ENCODE data around the gene TMEM219. TPM values are rescaled to one million over a fixed set of nuclear protein-coding genes. Genes with fewer than 3 reads are reported as not detected.

The TMEM219 gene, protein sequence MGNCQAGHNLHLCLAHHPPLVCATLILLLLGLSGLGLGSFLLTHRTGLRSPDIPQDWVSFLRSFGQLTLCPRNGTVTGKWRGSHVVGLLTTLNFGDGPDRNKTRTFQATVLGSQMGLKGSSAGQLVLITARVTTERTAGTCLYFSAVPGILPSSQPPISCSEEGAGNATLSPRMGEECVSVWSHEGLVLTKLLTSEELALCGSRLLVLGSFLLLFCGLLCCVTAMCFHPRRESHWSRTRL
- 100 to 1,000 TPM; 118 to 143 (median 130) TPM for total RNA-seq

DNA sequence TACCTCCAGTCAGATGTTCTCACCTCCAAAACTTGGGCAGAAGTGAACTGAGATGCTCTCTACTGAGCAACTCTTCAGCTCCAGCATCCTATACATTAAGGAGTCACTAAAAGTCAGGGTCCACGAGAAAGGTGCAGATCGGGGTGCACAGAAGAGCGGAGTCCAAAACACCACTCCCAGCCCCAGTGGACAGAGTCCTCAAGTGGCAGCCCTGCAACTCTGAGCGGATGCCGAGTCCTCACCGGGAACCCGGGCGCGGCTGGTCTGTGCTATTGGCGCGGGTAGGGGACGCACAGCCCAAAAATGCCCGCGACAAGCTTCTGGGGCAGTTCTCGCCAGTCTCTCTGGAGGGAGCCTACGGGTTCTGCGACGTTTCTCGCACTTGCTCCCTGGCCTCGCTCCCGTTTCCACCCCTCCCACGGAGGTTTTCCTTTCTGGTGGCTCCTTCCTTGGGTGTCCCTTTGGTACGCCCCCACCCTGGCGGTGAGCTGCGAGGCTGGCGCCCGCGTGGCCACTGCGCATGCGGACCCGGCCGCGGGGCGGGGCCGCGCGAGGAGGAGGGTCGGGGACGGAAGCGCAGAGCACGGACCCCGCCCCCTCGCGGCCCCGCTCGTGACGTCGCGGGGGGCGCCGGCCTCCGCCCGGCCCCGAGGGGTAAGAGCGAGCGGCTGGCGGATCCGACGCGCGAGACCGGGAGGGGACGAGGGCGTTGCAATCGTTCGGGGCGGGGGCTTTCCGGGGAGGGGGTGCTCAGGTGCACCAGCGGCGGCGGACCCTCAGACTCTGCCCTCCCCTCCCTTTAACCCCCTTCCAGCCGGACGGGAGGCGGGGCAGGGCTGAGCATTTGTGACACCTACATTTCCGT, at the start of gene TMEM219:
Gene TMEM219 (plus strand): TSS at position 601 of the 865 bp plus-strand sequence. CDS start 1,065 bp downstream, outside the sequence.
- WGBS, 2 donors = 1% methylated on average over 53 to 57 of the region's 75 CpGs
- intact Hi-C loops (cut with DNase I; ENCODE audit: low total_unique reads) = loop anchor here (5.0 kb wide), 1 partner anchor 101 kb away; no protein-coding TSS in a partner anchor
- H3K4me3 ChIP-seq (ENCODE audit: low read depth, poor library complexity, severe bottlenecking) = peak within 1 kb of the TSS; percentile 28
- peak; percentile 84 to 97 for DNase-seq (ENCODE audit: low spot score in 2 of 2)
- TF ChIP-seq, protein P1, sequence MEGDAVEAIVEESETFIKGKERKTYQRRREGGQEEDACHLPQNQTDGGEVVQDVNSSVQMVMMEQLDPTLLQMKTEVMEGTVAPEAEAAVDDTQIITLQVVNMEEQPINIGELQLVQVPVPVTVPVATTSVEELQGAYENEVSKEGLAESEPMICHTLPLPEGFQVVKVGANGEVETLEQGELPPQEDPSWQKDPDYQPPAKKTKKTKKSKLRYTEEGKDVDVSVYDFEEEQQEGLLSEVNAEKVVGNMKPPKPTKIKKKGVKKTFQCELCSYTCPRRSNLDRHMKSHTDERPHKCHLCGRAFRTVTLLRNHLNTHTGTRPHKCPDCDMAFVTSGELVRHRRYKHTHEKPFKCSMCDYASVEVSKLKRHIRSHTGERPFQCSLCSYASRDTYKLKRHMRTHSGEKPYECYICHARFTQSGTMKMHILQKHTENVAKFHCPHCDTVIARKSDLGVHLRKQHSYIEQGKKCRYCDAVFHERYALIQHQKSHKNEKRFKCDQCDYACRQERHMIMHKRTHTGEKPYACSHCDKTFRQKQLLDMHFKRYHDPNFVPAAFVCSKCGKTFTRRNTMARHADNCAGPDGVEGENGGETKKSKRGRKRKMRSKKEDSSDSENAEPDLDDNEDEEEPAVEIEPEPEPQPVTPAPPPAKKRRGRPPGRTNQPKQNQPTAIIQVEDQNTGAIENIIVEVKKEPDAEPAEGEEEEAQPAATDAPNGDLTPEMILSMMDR (IDR thresholded peaks at IDR 0.05) = no peak

DNA sequence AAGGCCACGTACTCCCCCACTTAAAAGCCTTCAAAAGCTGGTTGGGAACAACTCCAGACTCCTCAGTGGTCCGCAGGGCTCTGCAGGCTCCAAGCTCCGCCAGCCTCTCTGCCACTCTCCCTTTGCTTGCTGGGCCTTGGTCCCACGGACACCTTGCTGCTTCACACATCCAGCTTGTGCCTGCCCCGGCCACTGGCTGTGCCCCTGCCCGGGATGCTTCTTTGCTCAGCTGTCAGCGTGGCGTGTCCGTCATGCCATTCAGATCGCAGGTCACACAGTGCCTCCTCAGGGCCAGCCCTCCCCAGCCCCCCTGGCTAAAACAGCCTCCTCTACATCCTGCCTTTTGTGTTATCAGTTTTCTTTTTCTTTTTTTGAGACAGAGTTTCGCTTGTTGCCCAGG, 49.8 kb upstream of the TMEM219 start:
- WGBS, 2 donors = 88 to 90% methylated on average over 11 of the region's 11 CpGs
- H3K4me3 ChIP-seq (ENCODE audit: low read depth, poor library complexity, severe bottlenecking) = no peak overlapping the region
- TF ChIP-seq POLR2A (IDR thresholded peaks at IDR 0.05) = no peak
- TF ChIP-seq, protein P1 (IDR thresholded peaks at IDR 0.05) = no peak
- no peak for DNase-seq (ENCODE audit: low spot score in 2 of 2)
- intact Hi-C loops (cut with DNase I; ENCODE audit: low total_unique reads) = no loop called here

DNA sequence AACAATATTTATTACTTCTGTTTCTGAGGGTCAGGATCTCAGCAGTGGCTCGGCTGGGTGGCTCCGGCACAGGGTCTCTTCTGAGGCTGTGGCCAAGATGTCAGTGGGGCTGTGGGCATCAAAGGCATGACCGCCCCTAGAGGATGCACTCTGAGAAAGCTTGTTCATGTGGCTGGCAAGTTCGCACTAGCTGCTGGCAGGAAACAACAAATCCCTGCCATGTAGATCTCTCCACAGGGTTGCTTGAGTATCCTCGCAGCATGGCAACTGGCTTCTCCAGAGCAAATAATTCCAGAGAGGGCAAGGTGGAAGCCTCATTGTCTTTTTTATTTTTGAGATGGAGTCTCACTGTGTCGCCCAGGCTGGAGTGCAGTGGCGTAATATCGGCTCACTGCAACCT, 48.4 kb upstream of the TMEM219 start:
- no peak for DNase-seq (ENCODE audit: low spot score in 2 of 2)
- TF ChIP-seq, protein P1 (IDR thresholded peaks at IDR 0.05) = no peak
- TF ChIP-seq POLR2A (IDR thresholded peaks at IDR 0.05) = no peak
- intact Hi-C loops (cut with DNase I; ENCODE audit: low total_unique reads) = no loop called here
- 97% methylated on average over 8 of the region's 8 CpGs for WGBS, 2 donors
- no peak overlapping the region for H3K4me3 ChIP-seq (ENCODE audit: low read depth, poor library complexity, severe bottlenecking)

DNA sequence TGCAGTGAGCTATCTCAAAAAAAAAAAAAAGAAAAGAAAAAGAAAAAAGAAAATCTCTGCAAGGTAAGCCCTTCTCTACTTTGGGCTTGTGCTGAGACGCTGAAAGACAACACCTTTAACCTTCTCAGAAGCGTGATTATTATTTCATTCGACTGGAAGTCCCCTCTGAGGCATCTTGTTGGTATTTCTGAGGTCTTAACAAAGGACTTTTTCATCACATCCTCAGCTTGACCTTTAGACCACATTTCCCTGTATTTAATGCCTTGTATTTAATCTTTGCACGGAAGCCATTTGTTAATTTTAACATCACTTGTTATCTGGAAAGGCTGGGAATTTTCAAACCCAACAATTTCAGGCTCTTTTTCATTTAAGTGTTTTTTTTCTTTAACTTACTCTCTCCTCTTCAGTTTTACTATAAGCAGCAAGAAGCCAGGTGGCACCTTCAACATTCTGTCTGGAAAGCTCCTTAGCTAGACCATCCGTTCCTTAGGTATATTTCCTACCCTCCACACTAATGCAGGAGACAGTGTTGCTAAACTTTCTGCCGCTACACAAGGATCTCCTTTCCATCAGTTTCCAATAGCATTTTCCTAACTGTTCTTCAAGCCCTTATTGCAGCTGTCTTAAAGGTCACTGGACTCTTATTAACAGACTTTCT, 46.2 kb upstream of the TMEM219 start:
- H3K4me3 ChIP-seq (ENCODE audit: low read depth, poor library complexity, severe bottlenecking) = no peak overlapping the region
- DNase-seq (ENCODE audit: low spot score in 2 of 2) = no peak
- 78 to 81% methylated on average over 6 of the region's 6 CpGs for WGBS, 2 donors
- TF ChIP-seq, protein P1 (IDR thresholded peaks at IDR 0.05) = no peak
- no peak for TF ChIP-seq POLR2A (IDR thresholded peaks at IDR 0.05)
- intact Hi-C loops (cut with DNase I; ENCODE audit: low total_unique reads) = no loop called here

DNA sequence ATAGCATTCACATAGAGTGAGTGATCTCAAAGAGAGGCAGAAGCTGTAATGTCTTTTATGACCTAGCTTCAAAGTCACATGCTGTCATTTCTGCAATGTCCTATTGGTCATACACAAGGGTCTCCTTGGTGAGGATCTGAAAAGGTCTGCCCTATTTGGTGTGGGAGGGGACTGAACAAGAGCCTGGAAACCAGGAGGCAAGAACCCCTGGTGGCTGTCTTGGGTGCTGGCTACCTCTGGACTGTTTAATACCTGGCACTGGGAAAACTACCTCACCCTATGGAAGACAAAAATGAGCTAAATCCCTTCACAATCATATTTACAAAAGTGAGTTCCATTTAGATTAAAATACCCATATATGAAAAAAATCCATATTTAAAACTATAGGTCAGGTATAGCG, 44.9 kb upstream of the TMEM219 start:
- intact Hi-C loops (cut with DNase I; ENCODE audit: low total_unique reads) = no loop called here
- no peak overlapping the region for H3K4me3 ChIP-seq (ENCODE audit: low read depth, poor library complexity, severe bottlenecking)
- TF ChIP-seq, protein P1 (IDR thresholded peaks at IDR 0.05) = no peak
- no peak for TF ChIP-seq POLR2A (IDR thresholded peaks at IDR 0.05)
- WGBS, 2 donors = 96 to 97% methylated on average over 1 of the region's 1 CpG
- no peak for DNase-seq (ENCODE audit: low spot score in 2 of 2)
